GM21447 (cell line): Measurements from ENCODE around the gene SLC25A12.
A peak's percentile ranks its signal among the peaks of the same experiment; 100 is the strongest.
"Not testable (repeated sequence)": the region's sequence is repeated elsewhere in the genome, so short reads cannot be mapped to it uniquely, and the experiment has no call there.

Experiments used
- ATAC-seq: cut with Tn5 transposase; IDR thresholded peaks from one replicate; pipeline ENCODE4 v1.9.1; 2021; ENCODE audit not compliant: unreplicated experiment

SLC25A12 gene, protein sequence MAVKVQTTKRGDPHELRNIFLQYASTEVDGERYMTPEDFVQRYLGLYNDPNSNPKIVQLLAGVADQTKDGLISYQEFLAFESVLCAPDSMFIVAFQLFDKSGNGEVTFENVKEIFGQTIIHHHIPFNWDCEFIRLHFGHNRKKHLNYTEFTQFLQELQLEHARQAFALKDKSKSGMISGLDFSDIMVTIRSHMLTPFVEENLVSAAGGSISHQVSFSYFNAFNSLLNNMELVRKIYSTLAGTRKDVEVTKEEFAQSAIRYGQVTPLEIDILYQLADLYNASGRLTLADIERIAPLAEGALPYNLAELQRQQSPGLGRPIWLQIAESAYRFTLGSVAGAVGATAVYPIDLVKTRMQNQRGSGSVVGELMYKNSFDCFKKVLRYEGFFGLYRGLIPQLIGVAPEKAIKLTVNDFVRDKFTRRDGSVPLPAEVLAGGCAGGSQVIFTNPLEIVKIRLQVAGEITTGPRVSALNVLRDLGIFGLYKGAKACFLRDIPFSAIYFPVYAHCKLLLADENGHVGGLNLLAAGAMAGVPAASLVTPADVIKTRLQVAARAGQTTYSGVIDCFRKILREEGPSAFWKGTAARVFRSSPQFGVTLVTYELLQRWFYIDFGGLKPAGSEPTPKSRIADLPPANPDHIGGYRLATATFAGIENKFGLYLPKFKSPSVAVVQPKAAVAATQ

DNA sequence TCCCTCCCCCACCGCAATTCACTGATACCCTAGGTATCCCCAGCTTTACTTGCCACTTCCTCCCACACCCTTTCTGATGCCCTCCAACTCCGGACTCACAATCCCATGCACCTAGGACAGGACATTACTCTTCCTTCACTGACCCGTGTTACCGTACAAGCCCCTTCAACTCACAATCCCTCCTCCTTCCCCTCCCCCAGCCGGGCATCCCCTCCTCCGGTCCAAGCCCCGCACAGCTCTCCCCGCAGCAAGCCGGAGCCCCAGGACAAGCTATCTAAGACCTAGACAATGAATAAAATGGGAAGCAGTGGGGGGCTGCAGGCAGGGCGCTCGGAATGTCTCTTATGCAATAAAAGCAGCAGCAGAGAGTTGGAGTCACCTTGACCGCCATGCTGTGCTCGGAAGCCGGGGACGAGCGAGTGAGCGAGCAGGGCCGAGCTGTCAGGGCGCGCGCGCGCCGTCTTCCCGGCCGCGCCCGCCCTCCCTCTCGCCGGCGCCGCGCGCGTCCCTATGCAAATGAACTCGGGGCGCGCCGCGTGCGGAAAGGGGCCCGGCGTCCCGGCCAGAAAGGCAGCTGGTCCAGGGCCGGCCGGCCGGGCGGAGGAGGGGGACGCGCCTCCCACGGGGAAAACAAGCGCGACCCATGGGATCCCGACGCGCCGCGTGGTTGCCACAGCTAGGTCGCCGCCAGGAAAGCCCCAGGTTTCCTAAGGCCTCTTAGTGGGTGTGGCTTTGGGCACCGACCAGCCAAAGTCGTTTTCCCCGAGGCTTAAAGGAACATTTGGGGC is at the start of gene SLC25A12:
Gene SLC25A12, minus strand, starts transcription at position 421 of the 788 bp plus-strand sequence. Its CDS starts 30 bp downstream, at position 391.
- peak; percentile 93 for ATAC-seq

DNA sequence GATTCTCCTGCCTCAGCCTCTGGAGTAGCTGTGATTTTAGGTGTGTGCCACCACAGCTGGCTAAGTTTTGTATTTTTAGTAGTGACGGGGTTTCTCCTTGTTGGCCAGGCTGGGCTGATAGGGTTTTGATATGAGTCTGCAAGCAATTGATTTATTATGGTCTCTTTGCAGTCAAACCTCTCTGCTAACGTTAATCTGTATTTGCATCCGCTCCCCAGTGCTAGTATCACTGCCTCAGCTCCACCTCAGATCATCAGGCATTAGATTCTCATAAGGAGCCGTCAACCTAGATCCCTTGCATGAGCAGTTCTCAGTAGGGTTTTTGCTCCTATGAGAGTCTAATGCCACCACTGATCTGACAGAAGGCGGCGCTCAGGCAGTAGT is 47.3 kb upstream of the SLC25A12 start:
- no peak for ATAC-seq

DNA sequence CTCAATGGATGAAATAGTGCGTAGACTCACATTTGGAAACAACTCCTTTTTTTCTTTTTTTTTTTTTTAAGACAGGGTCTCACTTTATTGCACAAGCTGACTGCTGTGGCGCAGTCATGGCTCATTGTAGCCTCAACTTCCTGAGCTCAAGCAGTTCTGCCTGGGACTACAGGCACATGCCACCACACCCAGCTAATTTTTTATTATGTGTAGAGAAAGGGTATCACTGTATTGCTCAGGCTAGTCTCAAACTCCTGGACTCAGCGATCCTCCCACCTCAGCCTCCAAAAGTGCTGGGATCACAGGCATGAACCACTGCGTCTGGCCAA is 45.7 kb upstream of the SLC25A12 start:
- no peak for ATAC-seq

DNA sequence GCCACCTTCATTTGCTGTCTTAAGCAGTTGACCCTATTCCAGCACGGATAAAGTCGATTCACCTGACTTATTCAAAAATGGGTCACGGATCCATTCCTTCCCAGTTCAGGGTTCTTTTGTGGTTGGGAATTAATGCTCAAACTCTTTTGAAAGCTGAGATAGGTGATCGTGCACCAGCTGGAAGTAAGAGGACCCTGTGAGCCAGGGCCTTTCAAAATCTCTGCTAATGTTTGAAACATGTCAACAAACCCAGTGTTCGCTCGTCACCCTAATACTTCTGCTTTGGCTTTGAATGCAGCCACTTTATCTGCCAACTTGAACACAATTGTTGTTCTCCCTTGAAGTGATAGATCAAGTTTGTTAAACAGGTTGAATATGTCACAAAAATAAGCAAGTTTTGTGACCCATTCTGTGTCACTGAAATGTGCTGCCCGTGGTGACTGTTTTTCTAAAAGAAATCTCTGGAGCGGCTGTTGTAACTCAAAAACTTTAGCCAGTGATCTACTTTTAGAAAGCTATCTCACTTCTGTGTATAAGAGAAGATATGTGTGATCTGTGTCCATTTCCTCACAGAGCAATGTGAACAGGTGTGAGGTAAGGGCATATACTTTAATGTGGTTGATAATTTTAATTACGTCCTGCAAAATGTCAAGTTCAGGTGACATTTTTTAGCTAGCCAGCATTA is 45.2 kb upstream of the SLC25A12 start:
- no peak for ATAC-seq

DNA sequence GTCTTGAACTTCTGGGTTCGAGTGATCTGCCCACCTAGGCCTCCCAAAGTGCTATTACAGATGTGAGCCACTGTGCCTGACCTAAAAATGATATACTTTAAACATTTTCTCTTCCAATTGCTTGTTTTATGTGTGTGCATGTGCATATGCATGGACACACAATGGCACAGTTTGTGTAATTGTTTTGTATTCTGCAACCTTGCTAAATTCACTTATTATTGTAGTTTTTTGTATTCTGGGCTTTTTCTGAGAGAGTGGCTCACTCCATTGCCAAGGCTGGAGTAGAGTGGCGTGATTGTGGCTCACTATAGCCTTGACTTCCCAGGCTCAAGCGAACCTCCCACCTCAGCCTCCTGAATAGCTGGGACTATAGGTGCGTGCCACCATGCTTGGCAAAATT is 36.3 kb upstream of the SLC25A12 start:
- no peak for ATAC-seq

DNA sequence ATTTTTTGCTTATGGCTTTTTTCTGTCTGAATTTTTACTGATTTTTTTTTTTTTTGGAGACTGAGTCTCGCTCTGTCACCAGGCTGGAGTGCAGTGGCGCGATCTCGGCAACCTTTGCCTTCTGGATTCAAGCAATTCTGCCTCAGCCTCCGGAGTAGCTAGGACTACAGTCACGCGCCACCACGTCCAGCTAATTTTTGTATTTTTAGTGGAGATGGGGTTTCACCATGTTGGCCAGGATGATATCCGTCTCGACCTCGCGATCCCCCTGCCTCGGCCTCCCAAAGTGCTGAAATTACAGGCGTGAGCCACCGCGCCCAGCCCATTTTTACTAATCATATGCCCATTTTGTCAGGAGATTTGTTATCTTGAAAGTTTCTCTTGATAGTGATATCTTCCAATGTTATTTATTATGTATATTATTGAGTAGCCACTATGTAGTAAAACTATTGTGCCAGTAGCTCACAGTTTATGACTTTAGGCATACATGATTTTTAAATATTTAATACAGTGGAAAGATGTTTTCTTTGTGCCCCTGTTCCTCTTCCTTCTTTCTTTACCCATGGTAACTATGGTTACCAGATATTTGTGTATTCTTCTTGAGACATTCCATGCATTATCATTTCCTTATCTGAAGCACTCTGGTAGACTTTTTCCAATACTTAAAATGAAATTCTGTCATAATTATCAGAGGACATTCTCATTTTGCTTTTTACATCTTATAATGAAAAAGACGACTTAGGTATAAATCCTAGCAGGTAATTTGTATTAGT is 30.3 kb upstream of the SLC25A12 start:
- ATAC-seq = no peak

DNA sequence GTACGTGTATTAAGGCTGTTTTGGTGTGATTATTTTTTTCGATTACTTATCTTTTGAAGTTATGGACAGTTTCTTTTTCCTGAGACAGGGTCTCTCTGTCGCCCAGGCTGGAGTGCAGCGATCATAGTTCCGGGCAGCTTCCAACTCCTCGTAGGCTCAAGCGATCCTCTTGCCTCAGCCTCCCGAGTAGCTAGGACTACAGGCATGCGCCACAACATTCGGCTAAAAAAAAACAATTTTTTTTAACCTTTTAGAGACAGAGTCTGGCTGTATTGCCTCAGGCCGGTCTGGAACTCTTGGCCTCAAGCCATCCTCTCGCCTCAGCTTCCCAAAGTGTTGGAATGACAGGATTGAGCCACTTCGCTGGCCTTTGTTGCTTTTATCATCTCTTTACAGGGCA is 29.2 kb upstream of the SLC25A12 start:
- no peak for ATAC-seq

DNA sequence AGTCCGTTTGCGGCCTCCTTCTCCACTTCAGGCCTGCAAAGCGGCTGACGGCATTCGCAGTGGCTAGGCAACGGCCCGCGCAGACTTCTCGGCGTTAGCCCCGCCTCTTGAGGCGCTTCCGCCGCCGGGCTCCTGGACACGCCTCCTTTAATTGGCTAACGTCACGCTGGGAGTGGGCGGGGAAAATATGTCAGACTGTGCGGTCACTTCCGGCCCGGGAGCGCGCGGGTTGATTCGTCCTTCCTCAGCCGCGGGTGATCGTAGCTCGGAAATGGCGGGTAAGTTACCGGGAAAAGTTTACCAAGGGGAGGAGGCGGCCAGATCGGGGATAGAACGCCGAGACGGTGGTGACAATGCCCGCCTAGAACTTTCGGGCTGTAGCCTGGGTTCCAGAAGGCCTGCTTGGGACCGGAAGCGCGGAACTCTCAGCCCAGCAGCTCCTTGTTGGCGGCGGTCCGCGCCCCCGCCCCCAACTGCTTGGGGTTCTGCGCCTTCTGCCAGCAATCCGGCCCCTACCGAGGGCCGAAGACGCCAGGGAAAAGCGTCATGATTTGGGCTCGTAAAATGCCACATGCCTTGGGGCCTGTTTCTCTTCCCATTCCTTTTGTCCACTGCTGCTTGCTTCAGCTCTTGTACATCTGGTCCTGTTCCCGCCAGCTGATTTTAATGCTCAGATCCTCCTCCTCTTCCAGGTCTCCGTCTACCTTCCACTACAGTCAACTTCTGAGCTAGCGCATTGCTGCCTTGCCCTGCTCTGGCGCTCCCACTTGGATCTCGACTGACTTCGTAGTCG is 28.4 kb upstream of the SLC25A12 start, which contains the start of gene HAT1:
Gene HAT1, plus strand, starts transcription at position 232 of the 793 bp plus-strand sequence. Its CDS starts 40 bp downstream, at position 272.
- ATAC-seq = peak; percentile 97

DNA sequence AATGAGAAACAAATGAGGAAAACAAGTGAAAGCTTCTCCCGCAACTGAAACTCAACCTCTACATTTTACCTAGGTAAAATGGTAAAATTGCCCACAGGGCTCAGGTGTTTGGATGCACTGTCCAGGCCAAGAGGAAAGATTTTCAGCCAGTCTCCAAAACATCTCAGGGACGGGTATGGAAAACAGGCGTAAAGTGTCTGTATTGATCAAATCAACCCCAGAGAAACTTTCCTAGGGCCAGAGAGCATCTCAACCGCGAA is 27.9 kb upstream of the SLC25A12 start:
- ATAC-seq = no peak

DNA sequence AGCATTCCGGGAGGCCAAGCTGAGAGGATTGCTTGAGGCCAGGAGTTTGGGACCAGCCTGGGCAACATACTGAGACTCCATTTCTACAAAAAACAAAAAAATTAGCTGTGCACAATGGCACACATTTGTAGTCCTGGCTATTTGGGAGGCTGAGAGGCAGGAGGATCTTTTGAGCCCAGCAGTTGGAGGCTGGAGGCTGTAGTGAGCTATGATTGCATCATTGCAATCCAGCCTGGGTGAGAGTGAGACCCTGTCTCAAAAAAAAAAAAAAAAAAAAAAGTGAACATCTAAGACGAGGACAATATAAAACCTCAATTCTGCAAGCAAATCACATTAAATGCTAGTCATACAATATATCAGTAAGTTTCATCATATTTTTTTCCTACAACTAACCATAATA is 25.4 kb upstream of the SLC25A12 start:
- no peak for ATAC-seq

DNA sequence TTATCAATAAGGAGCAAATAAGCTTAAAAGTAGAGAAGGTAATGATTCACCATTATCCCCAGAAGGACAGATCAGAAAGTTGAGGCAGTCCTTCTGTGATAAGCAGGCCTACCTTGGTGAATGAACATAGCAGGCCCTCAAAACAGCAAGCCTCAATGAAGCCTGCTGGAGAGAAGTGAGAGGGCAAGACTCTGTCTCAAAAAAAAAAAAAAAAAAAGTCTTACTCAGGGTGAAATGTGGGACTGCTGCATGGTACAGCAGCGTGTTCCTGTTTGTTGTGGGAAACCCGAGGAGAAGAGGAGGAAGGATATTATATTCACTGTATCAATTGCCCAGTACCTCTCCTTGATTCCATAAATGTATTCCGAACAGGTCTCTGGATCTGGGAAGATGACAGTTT is 19.5 kb upstream of the SLC25A12 start:
- no peak for ATAC-seq

DNA sequence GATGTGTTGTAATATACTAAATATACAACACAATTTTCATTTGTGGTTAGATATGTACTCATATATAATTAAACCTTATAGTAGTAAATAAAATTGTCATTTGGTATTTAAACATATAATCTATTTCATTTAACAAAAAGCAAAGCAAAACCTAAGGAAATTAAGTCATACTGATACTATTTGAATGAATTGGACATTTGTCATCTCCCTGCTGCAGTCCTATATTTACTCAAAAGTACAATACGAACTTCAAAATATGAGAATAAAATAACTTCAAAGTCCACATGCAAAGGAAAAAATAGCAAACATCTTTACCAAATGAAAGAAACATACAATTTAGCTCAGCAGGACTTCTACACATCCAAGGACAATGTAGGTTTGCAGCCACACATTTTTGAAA is 16.4 kb upstream of the SLC25A12 start:
- ATAC-seq = no peak

DNA sequence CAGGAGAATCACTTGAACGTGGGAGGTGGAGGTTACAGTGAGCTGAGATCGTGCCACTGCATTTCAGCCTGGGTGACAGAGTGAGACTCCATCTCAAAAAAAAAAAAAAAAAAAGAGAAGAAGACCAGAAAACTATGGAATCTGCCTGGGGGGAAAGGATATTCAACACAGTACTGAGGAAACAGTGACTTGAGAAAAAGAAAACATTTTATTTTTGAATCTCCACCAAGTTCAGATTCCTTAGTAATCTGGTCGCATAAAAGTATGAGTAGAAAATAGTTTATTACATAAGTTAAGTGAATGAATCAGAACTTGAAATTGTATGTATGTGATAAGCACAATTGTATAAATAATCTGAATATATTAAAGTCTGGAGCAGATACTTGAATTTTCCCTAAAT is 15.2 kb upstream of the SLC25A12 start:
- ATAC-seq = no peak

DNA sequence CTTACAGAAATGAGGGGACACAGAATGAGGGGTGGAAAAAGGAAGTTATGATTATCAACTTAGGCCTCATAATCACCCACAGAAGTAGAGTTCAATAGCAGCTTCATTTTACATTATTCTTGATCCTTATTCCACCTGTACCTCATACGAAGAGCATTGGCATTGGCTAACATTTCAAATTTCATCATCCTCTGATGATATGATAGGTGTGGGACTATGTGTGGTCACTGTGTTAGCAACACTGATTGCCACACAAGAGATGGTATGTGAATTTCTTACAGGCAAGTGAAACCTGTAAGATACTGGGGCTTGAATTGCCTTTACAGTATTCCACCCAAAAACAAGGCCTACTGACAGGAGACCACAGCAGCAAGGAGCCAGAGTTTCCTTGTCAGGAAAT is 14.2 kb upstream of the SLC25A12 start:
- ATAC-seq = no peak

DNA sequence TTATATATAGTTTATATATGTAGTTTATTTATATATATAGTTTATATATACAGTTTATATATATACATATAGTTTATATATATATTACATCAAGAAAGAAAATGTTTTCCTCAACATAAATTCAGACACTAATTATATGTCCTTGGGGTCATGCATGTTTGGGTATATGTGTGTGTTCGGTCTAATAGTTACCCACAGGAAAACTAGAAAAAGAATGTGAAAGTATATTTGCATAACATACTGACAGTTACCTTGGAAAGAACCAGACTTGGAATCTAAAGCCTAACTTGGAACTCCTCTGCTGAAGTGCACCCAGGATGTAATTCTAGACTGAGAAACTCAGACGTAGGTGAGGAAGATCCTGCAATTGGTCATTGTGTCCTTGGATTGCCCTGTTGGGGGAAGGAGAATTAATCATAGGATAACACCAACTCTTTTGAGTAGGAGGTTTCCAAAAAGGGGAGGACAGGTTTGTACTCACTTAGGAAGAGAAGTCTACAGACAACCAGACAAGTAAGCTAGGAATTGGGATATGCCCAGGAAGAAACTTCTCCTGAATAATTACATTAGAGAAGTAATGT is 8.9 kb upstream of the SLC25A12 start:
- no peak for ATAC-seq

DNA sequence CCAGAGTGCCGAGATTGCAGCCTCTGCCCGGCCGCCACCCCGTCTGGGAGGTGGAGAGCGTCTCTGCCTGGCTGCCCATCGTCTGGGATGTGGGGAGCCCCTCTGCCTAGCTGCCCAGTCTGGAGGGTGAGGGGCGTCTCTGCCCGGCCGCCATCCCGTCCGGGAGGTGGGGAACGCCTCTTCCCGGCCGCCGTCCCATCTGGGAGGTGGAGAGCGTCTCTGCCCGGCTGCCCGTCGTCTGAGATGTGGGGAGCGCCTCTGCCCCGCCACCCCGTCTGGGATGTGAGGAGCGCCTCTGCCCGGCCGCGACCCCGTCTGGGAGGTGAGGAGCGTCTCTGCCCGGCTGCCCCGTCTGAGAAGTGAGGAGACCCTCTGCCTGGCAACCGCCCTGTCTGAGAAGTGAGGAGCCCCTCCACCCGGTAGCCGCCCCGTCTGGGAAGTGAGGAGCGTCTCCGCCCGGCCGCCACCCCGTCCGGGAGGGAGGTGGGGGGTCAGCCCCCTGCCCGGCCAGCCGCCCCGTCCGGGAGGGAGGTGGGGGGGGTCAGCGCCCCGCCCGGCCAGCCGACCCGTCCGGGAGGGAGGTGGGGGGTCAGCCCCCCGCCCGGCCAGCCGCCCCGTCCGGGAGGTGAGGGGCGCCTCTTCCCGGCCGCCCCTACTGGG is 5.7 kb upstream of the SLC25A12 start:
- not testable (repeated sequence) for ATAC-seq

DNA sequence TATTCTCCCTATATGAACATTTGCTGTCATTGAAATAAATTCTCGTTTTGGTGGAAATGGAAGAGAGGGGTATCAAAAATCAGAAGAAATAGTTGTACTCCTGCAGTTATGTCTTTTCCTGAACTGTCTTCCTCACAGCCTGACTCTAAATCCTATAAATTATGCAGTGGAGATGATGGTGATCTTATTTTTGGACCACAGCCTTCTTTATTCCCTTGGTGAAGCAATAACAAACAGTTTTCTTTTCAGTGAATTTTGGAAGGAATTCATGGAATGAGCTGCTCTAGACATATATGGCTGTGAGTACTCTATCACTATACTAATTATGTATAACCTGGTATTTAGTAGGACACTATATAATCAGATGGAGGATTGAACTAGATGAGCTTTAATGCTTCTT is 1.7 kb upstream of the SLC25A12 start:
- ATAC-seq = no peak

DNA sequence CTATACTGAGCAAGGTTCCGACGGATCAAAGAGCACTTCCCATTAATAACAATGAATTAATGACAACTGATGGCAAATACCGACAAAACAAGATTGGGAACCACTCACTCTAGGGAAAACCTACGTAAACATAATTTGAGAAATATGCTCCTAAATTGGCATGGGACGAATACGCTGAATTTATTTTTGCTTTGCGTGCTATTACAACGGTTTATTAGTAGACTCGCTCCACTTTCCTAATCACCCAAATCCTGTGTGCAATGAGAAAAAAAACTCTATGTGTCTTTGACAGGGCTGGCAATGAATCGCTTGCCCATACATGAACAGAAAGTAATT is 536 bp upstream of the SLC25A12 start:
- ATAC-seq = no peak

DNA sequence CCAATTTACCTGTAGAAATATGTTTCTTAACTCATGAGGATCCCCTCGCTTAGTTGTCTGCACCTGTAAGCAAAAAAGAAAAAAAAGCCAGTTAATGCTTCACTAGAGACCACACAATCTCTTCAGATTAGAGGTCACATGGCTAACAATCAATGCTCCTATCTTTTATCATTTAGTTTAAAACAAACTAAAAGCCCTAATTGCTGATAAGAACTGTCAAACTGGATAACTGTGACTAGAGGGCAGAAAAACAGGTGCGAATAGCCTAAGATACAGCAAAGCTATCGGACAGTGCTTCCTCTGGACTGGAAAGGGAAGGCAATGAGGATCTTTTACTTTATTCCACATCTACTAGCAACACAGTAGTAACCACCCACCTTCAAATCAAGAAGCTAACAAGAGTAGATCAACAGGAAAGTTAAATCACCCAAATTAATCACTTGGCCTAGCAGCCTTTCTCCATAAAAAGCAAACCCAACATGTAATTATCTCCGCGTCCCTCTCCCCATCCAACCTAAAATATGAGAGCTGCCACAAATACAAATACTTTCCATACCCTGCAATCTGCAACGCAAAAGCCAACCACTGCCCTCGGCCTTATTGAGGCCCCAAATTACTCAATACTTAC is 734 bp downstream of the SLC25A12 start:
- no peak for ATAC-seq
